GM06990 (cell line): ENCODE measurements around the gene CLPSL2.
A peak's percentile ranks its signal among the peaks of the same experiment; 100 is the strongest.

Source experiments
- DNase-seq: peaks from one replicate; pipeline ENCODE4 v3.0.0-alpha.2; 2011; ENCODE audit not compliant: insufficient read length; ENCODE audit errors: extremely low read depth
- H3K27me3 ChIP-seq: replicated peaks from 2 replicates; pipeline ENCODE4 v1.6.0; 2011; ENCODE audit warnings: low read length; ENCODE audit not compliant: control insufficient read depth, insufficient read depth
- H3K36me3 ChIP-seq: 2 replicates; pipeline ENCODE4 v1.5.1; 2011; ENCODE audit warnings: low read length; ENCODE audit not compliant: control insufficient read depth, insufficient read depth
- H3K4me3 ChIP-seq: replicated peaks from 2 replicates; pipeline ENCODE4 v1.5.1; 2011; ENCODE audit warnings: low read depth, mild to moderate bottlenecking, control low read depth, low read length
- TF ChIP-seq, protein P1 (sequence below): IDR thresholded peaks from 2 replicates; pipeline ENCODE4 v1.5.1; 2011; ENCODE audit warnings: low read length, control low read depth, mild to moderate bottlenecking, inconsistent platforms; ENCODE audit not compliant: insufficient read depth, poor library complexity, severe bottlenecking

CLPSL2 gene

GRCh38 chr6:35754452-35755277, 21.7 kb upstream of the CLPSL2 start:
- DNase-seq, result no peak
- TF ChIP-seq, protein P1, sequence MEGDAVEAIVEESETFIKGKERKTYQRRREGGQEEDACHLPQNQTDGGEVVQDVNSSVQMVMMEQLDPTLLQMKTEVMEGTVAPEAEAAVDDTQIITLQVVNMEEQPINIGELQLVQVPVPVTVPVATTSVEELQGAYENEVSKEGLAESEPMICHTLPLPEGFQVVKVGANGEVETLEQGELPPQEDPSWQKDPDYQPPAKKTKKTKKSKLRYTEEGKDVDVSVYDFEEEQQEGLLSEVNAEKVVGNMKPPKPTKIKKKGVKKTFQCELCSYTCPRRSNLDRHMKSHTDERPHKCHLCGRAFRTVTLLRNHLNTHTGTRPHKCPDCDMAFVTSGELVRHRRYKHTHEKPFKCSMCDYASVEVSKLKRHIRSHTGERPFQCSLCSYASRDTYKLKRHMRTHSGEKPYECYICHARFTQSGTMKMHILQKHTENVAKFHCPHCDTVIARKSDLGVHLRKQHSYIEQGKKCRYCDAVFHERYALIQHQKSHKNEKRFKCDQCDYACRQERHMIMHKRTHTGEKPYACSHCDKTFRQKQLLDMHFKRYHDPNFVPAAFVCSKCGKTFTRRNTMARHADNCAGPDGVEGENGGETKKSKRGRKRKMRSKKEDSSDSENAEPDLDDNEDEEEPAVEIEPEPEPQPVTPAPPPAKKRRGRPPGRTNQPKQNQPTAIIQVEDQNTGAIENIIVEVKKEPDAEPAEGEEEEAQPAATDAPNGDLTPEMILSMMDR, result no peak
- Histone ChIP-seq H3K36me3 (no peaks in the 10 kb centered on the region), H3K4me3 (no peak overlapping the region), H3K27me3 (no peaks in the 10 kb centered on the region)

DNA sequence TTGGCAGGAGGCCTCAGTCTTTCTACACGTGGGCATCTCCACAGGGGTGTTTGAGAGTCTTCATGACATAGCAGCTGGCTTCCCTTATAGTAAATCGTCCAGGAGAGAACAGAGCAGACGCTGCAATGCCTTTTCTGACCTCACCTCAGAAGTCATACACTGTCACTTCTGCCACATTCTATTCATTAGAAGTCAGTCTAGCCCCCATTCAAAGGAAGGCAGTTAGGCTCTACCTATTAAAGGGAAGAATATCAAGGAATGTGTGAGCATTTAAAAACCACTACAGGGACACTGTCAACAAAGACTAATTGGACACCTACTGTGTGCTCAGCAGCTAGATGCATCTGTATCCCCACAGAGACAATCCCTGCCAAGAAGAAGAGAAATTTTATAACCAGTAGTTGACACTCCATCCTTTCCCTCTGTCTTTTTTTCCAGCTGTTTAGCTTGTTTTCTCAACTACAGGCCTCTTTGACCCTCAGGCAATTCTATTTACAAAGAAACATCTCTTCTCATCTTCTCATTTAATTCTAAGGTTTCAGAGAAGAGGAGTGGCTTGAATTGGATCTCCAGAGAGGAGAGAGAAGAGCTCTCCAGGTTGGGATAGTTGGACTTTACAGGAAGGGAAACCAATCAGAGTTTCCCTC, 21.0 kb upstream of the CLPSL2 start:
- Histone ChIP-seq H3K4me3 (no peak overlapping the region), H3K27me3 (no peaks in the 10 kb centered on the region), H3K36me3 (no peaks in the 10 kb centered on the region)
- no peak for DNase-seq
- TF ChIP-seq, protein P1, result no peak

DNA sequence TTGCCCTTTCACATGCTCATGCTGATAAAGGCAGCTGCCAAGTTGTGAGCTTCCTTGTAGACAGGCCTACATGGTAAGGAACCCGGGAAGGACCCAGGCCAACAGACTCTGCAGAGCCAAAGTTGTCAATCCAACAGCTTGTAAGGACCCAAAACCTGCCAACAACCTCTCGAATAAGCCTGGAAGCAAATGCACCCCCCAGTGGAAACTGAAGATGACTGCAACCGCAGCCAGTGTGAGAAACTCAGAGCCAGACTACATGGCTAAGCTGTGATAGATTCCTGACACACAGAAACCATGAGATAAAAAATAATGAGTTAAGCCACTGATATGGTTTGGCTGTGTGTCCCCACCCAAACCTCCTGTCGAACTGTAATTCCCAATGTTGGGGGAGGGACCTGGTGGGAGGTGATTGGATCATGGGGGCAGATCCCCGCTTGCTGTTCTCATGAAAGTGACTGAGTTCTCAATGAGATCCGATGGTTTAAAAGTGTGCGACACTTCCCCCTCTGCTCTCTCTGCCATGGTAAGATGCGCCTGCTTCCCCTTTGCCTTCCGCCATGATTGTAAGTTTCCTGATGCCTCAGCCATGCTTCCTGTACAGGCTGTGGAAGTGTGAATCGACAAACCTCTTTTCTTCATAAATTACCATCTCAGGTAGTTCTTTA, 18.8 kb upstream of the CLPSL2 start:
- TF ChIP-seq, protein P1, result peak; percentile 62
- DNase-seq, result peak; percentile 56

DNA sequence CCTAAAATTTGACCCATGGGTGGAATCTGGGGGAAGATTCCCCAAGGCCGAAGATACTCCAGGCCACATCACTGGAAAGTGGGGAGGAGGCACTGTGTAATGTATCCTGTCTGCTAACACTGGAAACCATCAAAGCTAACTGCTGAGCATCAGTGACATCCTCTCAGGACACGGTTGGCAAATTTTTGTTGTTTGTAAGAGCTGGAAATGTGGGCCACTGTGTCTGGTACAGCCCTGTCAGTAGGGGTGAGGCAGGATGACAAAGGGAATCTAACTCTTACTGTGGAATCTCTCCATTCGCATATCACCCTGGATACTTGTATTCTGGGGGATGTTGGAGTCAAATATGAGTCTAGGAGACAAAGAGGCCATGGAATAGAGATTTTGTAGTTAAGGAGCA, 17.0 kb upstream of the CLPSL2 start:
- Histone ChIP-seq H3K27me3 (no peaks in the 10 kb centered on the region; the same call in 1 of the 2 replicates), H3K4me3 (no peak overlapping the region), H3K36me3 (no peaks in the 10 kb centered on the region)
- TF ChIP-seq, protein P1, result no peak
- no peak for DNase-seq

More for the DNA sequence above, 18.8 kb upstream of the CLPSL2 start:
- H3K36me3 ChIP-seq, result no peaks in the 10 kb centered on the region
- H3K27me3 ChIP-seq, result no peaks in the 10 kb centered on the region
- H3K4me3 ChIP-seq, result no peak overlapping the region

GRCh38 chr6:35765739-35766138, 10.7 kb upstream of the CLPSL2 start:
- TF ChIP-seq, protein P1, result no peak
- DNase-seq, result no peak
- H3K4me3 ChIP-seq, result no peak overlapping the region
- H3K36me3 ChIP-seq, result no peaks in the 10 kb centered on the region
- no peaks in the 10 kb centered on the region; the same call in 1 of the 2 replicates for H3K27me3 ChIP-seq
